Inflammatory macrophage treated with lipopolysaccharide for 4 hours (primary cell): ENCODE results near the gene BARX1.

Experiments used
- DNase-seq: peaks from one replicate; pipeline ENCODE4 v3.0.0-alpha.2; 2020

The BARX1 gene

DNA sequence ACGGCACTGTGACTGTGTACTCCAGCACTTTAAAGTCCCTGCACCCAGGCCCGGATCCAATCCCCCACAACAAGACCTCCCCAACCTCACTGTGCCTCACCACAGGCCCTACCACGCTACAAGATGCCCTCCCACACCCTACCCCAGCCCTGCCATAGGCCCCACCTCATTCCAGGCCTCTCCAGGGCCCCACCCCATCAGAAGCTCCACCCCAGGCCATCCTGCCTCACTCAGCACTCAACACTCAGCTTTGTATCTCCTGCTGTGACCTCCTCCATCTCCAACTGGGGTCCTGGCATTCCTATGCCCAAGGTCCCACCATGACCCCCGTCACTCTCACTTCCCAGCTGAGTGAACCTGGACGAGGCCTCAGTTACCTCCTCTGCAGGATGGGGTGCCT, 38.8 kb downstream of the BARX1 start:
- DNase-seq, result no peak

- DNase-seq, result no peak
Observed at GRCh38 chr9:93911801-93912554, 43.2 kb downstream of the BARX1 start.

- DNase-seq, result no peak
Observed at GRCh38 chr9:93911136-93911745, 43.9 kb downstream of the BARX1 start.

DNA sequence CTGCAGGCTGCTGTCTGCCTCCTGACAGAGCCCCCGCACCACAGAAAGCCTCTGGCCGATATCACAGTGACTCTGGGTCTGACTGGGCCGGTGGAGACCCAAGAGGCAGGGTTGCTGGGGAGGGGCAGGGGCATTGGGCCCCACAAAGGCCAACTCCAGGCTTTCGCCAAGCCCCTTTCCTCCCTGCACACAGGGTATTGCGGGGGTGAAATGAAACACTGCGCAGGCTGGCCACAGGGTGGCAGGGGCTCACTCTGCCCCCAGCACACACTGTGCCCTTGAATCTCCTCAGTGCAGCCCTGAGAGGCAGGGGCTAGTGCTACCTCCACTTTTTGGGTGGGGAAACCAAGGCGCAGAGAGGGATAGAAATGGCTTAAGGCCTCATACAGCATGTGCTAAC, 44.6 kb downstream of the BARX1 start:
- no peak for DNase-seq

DNA sequence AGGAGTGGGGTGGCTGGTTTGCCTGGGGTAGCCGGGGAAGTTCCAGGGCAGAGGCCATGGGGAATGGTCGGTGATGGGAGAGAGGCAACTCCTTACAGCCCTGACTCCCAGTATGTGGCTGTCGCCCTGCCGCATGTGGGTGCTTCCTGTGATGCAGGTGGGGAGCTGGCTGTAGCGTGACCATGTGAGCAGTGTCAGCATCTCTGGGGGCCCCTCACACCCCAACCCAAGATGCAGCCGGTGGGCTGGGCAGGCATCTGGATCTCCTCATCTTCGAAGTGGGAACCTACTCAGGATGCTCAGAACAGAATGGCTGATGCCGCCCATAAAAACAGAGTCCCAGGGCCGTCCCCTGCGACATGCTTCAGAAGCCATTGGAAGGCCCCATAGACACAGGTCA, 45.0 kb downstream of the BARX1 start:
- no peak for DNase-seq

DNA sequence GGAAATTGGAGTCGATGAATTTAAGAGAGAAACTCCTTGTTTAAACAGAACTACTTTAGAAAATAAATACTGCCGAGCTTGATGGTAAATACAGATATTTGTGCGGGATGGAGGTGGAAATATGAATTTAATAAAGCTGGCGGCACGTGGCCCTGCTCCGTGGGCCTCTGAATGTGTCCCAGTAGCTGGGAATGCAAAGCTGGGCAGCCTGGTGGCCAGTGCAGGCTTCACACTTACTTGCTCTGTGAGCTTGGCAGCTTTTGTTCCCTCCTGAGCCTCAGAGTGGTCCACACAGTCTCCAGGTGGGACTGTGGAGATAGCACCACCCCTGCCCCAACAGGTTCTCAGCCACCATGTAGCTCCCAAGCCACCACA, 45.9 kb downstream of the BARX1 start:
- DNase-seq, result no peak

DNA sequence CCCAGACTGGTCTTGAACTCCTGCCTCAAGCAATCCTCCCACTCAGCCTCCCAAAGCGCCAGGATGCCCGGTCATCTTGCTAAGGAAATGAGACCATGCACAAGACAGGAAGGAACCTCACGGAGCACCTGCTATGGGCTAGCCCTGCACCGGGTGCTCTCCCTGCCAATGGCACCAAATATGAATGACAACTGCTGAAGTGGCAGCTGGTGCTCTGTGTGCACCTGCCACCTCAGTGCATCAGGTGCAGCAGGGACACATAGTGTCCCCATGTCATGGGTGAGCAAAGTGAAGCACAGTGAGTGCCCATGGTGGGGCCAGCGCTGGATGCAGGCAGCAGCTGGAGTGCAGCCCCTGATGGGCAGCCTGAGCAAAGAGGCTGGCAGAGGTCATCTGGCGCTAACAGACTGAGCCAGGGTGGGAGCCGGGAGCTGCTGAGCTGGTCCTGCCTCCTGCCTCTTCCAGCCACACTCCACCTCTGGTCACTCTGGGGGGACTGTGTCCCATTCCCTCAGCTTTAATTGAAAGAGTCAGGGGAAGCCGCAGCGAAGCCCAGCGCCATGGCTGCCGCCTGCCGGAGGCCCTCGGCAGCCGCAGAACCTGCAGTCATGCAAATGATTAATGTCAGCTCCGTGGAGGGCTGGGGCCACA, 46.4 kb downstream of the BARX1 start:
- no peak for DNase-seq

DNA sequence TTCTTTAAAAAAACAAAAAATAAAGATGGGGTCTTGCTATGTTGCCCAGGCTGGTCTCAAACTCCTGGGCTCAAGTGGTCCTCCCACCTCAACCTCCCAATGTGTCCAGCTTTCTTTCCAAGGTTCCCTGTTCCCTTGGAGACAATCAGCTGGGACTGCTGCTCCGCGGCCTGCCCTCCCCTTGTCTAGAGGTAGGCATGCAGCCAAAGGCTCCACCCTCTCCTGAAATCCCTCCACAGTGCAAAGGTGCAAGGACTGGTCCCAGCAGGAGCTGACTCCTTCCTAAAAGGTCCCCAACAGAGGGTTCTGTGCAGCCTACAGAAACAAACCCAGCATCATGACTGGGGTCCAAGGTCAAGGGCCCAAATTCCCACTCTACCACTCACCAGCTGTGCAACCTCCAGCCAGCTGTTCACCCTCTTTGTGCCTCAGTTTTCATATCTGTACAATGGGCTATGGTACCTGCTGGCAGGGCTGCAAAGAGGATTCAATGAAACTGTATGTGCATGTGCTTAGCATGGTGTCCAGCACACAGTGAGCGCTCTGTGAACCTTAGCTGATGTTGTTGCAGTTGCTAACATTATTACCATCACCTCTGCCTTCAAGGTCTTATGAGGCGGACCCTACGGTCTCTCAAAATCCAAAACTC, 47.5 kb downstream of the BARX1 start:
- DNase-seq, result no peak

DNA sequence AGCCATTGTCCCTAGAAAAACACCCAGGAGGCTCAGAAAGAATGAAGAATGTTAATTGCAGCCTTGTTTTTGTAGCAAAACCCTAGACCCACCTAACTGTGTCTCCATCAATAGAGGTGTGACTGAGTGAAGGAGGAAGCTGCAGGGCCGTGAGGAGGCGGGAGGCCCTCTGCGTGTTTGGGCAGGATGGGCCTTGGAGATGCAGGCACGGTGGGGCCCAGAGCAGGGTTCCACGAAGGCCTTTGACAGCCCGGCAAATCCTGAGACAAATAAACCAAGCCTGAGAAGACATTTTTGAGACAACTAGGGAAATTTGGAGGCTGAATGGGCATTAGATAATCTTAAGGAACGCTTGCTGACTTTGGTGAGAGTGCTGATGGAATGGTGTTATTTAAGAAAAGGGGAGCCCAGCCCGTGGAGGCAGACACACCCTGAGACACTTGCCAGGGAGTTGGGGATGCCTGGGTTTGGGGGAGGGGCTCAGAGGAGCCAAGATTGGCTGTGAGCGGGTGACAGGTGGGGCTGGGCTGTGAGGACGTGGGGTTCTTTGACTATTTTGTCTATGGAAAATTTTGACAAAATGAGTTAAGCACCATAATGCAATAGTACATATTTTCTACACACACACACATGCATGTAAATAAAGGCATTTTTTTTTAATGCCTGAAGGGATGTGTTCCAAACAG, 48.8 kb downstream of the BARX1 start:
- DNase-seq, result no peak

DNA sequence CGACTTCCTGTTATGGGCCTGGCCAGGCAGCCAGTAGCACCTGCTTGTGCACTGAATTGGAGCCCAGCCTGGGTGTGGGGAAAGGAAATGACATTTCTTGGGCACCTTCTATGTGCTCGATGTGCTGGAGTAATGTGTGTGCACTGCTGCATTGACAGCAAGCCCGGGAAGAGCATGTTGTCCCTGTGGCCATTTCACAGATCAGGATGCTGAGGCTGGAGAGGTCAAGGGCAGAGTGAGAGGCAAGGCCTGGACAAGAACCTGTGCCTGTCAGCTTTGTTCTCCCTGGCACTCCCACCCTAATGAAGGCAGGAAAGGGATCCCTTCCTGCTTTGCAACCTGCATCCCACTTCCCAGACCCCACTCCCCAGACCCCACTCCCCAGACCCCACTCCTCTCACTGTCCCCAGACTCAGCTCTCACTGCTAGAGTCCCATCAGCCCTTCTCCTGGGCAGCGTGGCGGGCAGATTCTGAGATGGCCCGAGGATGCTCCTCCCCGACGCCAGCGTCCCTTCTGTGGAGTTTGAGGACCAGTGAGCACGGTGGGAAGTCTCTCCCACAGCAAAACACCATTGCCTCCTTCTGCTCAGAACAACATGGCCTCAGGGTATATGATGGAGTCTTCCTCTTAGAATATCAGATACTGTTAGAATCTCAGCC, 49.6 kb downstream of the BARX1 start:
- no peak for DNase-seq

- DNase-seq, result no peak
Observed at GRCh38 chr9:93904649-93905472, 50.3 kb downstream of the BARX1 start.

- no peak for DNase-seq
Observed at GRCh38 chr9:93903886-93904648, 51.1 kb downstream of the BARX1 start.

GRCh38 chr9:93902780-93903655, 52.1 kb downstream of the BARX1 start:
- no peak for DNase-seq

- no peak for DNase-seq
Observed at GRCh38 chr9:93902051-93902779, 52.9 kb downstream of the BARX1 start.
